H9 (cell line): Measurements from ENCODE around the gene SRXN1. TPM values are rescaled to one million over a fixed set of nuclear protein-coding genes. Genes with fewer than 3 reads are reported as not detected.

Experiments used
- DNase-seq: peaks from one replicate; pipeline ENCODE4 v3.0.0-alpha.2; 2017
- H2AFZ ChIP-seq: one replicate; pipeline ENCODE4 v1.6.1; 2013; ENCODE audit warnings: mild to moderate bottlenecking, low read length, control low read depth, moderate library complexity
- H2AK5ac ChIP-seq: 2 replicates; pipeline ENCODE4 v1.6.1; 2013; ENCODE audit warnings: low read length, control low read depth, mixed read lengths; ENCODE audit not compliant: insufficient read length
- H2BK120ac ChIP-seq: one replicate; pipeline ENCODE4 v1.6.1; 2013; ENCODE audit warnings: low read depth, mild to moderate bottlenecking, low read length, control low read depth, inconsistent platforms; ENCODE audit not compliant: poor library complexity, severe bottlenecking
- H2BK12ac ChIP-seq: 2 replicates; pipeline ENCODE4 v1.6.1; 2013; ENCODE audit warnings: low read length, control low read depth, mixed read lengths, low read depth; ENCODE audit not compliant: insufficient read length
- H2BK15ac ChIP-seq: 2 replicates; pipeline ENCODE4 v1.6.1; 2013; ENCODE audit warnings: low read depth, low read length, control low read depth
- H2BK20ac ChIP-seq: one replicate; pipeline ENCODE4 v1.6.1; 2013; ENCODE audit warnings: low read depth, mild to moderate bottlenecking, low read length, control low read depth, inconsistent platforms; ENCODE audit not compliant: poor library complexity, severe bottlenecking
- H2BK5ac ChIP-seq: 2 replicates; pipeline ENCODE4 v1.6.1; 2013; ENCODE audit warnings: low read length, control low read depth, mixed read lengths; ENCODE audit not compliant: insufficient read length
- H3K14ac ChIP-seq: 2 replicates; pipeline ENCODE4 v1.6.1; 2013; ENCODE audit warnings: low read length, control low read depth; ENCODE audit not compliant: insufficient read depth
- H3K18ac ChIP-seq: 2 replicates; pipeline ENCODE4 v1.6.1; 2013; ENCODE audit warnings: low read depth, mild to moderate bottlenecking, mixed read lengths, low read length, control low read depth; ENCODE audit not compliant: insufficient read length
- H3K23ac ChIP-seq: 2 replicates; pipeline ENCODE4 v1.6.1; 2013; ENCODE audit warnings: low read length, control low read depth, mixed read lengths, low read depth; ENCODE audit not compliant: insufficient read length
- H3K23me2 ChIP-seq: 2 replicates; pipeline ENCODE4 v1.6.1; 2013; ENCODE audit warnings: low read depth, mild to moderate bottlenecking, mixed read lengths, low read length, control low read depth; ENCODE audit not compliant: insufficient read length, poor library complexity, severe bottlenecking
- H3K27ac ChIP-seq: 2 replicates; pipeline ENCODE4 v1.5.1; 2013; ENCODE audit warnings: low read length, control low read depth, mixed read lengths, low read depth; ENCODE audit not compliant: insufficient read length
- H3K27me3 ChIP-seq: 2 replicates; pipeline ENCODE4 v1.6.1; 2013; ENCODE audit warnings: low read length, control low read depth, inconsistent platforms; ENCODE audit not compliant: insufficient read depth
- H3K4ac ChIP-seq: 2 replicates; pipeline ENCODE4 v1.6.1; 2013; ENCODE audit warnings: low read depth, mild to moderate bottlenecking, control low read depth, inconsistent platforms, low read length, moderate library complexity
- H3K4me1 ChIP-seq: 2 replicates; pipeline ENCODE4 v1.6.1; 2013; ENCODE audit warnings: low read length, control low read depth, inconsistent platforms; ENCODE audit not compliant: insufficient read depth
- H3K4me2 ChIP-seq: 2 replicates; pipeline ENCODE4 v1.6.1; 2013; ENCODE audit warnings: low read length, control low read depth, mixed read lengths; ENCODE audit not compliant: insufficient read length, insufficient read depth
- H3K56ac ChIP-seq: 2 replicates; pipeline ENCODE4 v1.6.1; 2013; ENCODE audit warnings: low read depth, mild to moderate bottlenecking, mixed read lengths, low read length, control low read depth; ENCODE audit not compliant: insufficient read length
- H3K79me1 ChIP-seq: 2 replicates; pipeline ENCODE4 v1.6.1; 2013; ENCODE audit warnings: low read depth, mild to moderate bottlenecking, moderate library complexity, low read length, control low read depth, inconsistent platforms; ENCODE audit not compliant: insufficient read depth, poor library complexity, severe bottlenecking
- H3K79me2 ChIP-seq: 2 replicates; pipeline ENCODE4 v1.6.1; 2013; ENCODE audit warnings: low read length, control low read depth, inconsistent platforms; ENCODE audit not compliant: insufficient read depth
- H3K9ac ChIP-seq: 2 replicates; pipeline ENCODE4 v1.6.1; 2013; ENCODE audit warnings: low read length, control low read depth, mixed read lengths; ENCODE audit not compliant: insufficient read length; ENCODE audit errors: extremely low read depth
- H3K9me3 ChIP-seq: one replicate; pipeline ENCODE4 v1.6.1; 2013; ENCODE audit warnings: low read depth, low read length, inconsistent platforms; ENCODE audit not compliant: control insufficient read depth
- H3T11ph ChIP-seq: one replicate; pipeline ENCODE4 v1.6.1; 2013; ENCODE audit warnings: mild to moderate bottlenecking, low read length, control low read depth, inconsistent platforms
- H4K20me1 ChIP-seq: one replicate; pipeline ENCODE4 v1.6.1; 2013; ENCODE audit not compliant: control insufficient read depth, insufficient read length, insufficient read depth
- H4K5ac ChIP-seq: 2 replicates; pipeline ENCODE4 v1.6.1; 2013; ENCODE audit warnings: low read depth, mild to moderate bottlenecking, mixed read lengths, low read length, control low read depth; ENCODE audit not compliant: insufficient read length
- H4K8ac ChIP-seq: replicated peaks from 2 replicates; pipeline ENCODE4 v1.6.1; 2013; ENCODE audit warnings: low read length, control low read depth, mixed read lengths, low read depth; ENCODE audit not compliant: insufficient read length
- H4K91ac ChIP-seq: 2 replicates; pipeline ENCODE4 v1.6.1; 2013; ENCODE audit warnings: low read depth, mild to moderate bottlenecking, moderate library complexity, mixed read lengths, low read length, control low read depth; ENCODE audit not compliant: insufficient read length
- H3K27ac Mint-ChIP-seq, 3 experiments: 2 replicates in 2 of 3; 3 replicates in 1 of 3; pipeline ENCODE4 v1.8.0; 2020 to 2021; ENCODE audit warnings: mixed read lengths in 3 of 3, mild to moderate bottlenecking in 1 of 3, moderate library complexity in 1 of 3
- H3K27me3 Mint-ChIP-seq: 2 replicates; pipeline ENCODE4 v1.8.0; 2021; ENCODE audit warnings: low read depth, mild to moderate bottlenecking, moderate library complexity, mixed read lengths
- H3K36me3 Mint-ChIP-seq, 3 experiments: 2 replicates in 2 of 3; 3 replicates in 1 of 3; pipeline ENCODE4 v1.8.0; 2020 to 2021; ENCODE audit warnings: low read depth in 3 of 3, mixed read lengths in 3 of 3; ENCODE audit not compliant: insufficient read depth in 1 of 3
- H3K4me1 Mint-ChIP-seq, 2 experiments: 2 replicates each; pipeline ENCODE4 v1.8.0; 2020; ENCODE audit warnings: mixed read lengths in 2 of 2
- H3K4me3 Mint-ChIP-seq, 2 experiments: 2 replicates in 1 of 2; 3 replicates in 1 of 2; pipeline ENCODE4 v1.8.0; 2020 to 2021; ENCODE audit warnings: mild to moderate bottlenecking in 2 of 2, mixed read lengths in 2 of 2, moderate library complexity in 1 of 2
- H3K9me3 Mint-ChIP-seq, 2 experiments: 2 replicates in 1 of 2; 3 replicates in 1 of 2; pipeline ENCODE4 v1.8.0; 2020; ENCODE audit warnings: mild to moderate bottlenecking in 2 of 2, mixed read lengths in 2 of 2, moderate library complexity in 1 of 2
- CTCF ChIP-seq: fragments of 200-600 bp; sonication (generic); conservative IDR thresholded peaks from 3 replicates; pipeline ENCODE4 v1.8.0; 2021; ENCODE audit warnings: antibody characterized with exemption, mild to moderate bottlenecking
- WGBS: extraction: QIAGEN DNeasy Blood & Tissue Kit; methylation state at CpG from one replicate; pipeline ENCODE4 v1.1.7; 2013; ENCODE audit warnings: missing lambda C conversion rate, low lambda C conversion rate, mixed read lengths; ENCODE audit not compliant: insufficient read length; ENCODE audit errors: extremely low coverage; 5-methylcytosine and 5-hydroxymethylcytosine counted together
- total RNA-seq: library from RNA; stranded (reverse); gene quantifications from 2 replicates; pipeline ENCODE4 v1.2.1, GENCODE V29; 2021

The SRXN1 gene
- total RNA-seq, 1 experiment from 2014 or later: 25.7 TPM

GRCh38 chr20:673603-674001 is 20.6 kb upstream of the SRXN1 start:
- Histone ChIP-seq H3K14ac (no peak overlapping the region), H3K18ac (no peak overlapping the region), H3K9me3 (no peaks in the 10 kb centered on the region), H2BK20ac (no peak overlapping the region), H3K56ac (no peak overlapping the region), H3K23ac (no peak overlapping the region), H2BK12ac (no peak overlapping the region), H3K23me2 (peaks cover 17% of the 10 kb centered on the region), H3K27ac (no peak overlapping the region), H2BK5ac (no peak overlapping the region), H3K79me2 (no peaks in the 10 kb centered on the region), H3K4me2 (no peak overlapping the region), H2BK15ac (no peak overlapping the region), H2AFZ (no peak overlapping the region), H2AK5ac (no peak overlapping the region), H4K20me1 (no peaks in the 10 kb centered on the region), H3K27me3 (peaks cover 5% of the 10 kb centered on the region), H2BK120ac (no peak overlapping the region), H4K91ac (no peak overlapping the region), H3K9ac (no peak overlapping the region), H4K8ac (no peak overlapping the region), H3K79me1 (no peaks in the 10 kb centered on the region), H3K4ac (no peak overlapping the region), H4K5ac (no peak overlapping the region), H3T11ph (no peak overlapping the region), H3K4me1 (no peaks in the 10 kb centered on the region)
- Mint-ChIP-seq H3K36me3 (no peaks in the 10 kb centered on the region; a peak in 1 of 7 replicates), H3K27me3 (peaks cover 63% of the 10 kb centered on the region), H3K4me1 (peaks cover 20 to 53% of the 10 kb centered on the region in 2 experiments), H3K27ac (no peak overlapping the region), H3K4me3 (0 out of 5 replicates have a peak overlapping the region, but pooled peaks of 1 of the 2 experiments have one; percentile 69), H3K9me3 (peaks cover 0 to 4% of the 10 kb centered on the region in 2 experiments; a peak in 1 of 5 replicates)
- no CpG with 5 or more reads among the region's 3 CpGs for WGBS
- no peak for TF ChIP-seq CTCF
- DNase-seq: no peak
